ENCODE measurements around the gene ADGRB3. TPM values are rescaled to one million over a fixed set of nuclear protein-coding genes. Genes with fewer than 3 reads are reported as not detected.

Gene ADGRB3
- total RNA-seq, 3 donors from 2014 or later = 1.1 to 2.3 (median 1.2) TPM

- Histone ChIP-seq H3K27me3 (no peaks in the 10 kb centered on the region), H3K4me1 (no peaks in the 10 kb centered on the region), H3K27ac (no peak overlapping the region), H3K36me3 (no peaks in the 10 kb centered on the region), H3K4me3 (no peak overlapping the region), H3K9me3 (no peaks in the 10 kb centered on the region)
- intact Hi-C loops (cut with DNase I; ENCODE audit: low total_unique reads) = no loop called here
- TF ChIP-seq POLR2A (IDR thresholded peaks at IDR 0.05) (no peak), CTCF (IDR thresholded peaks at IDR 0.05) (no peak), POLR2AphosphoS5 (IDR thresholded peaks at IDR 0.05) (no peak)
- DNase-seq (ENCODE audit: low spot score in 2 of 2) = no peak
These were observed 17.0 kb downstream of the ADGRB3 start for GRCh38 chr6:68652117-68652536.

DNA sequence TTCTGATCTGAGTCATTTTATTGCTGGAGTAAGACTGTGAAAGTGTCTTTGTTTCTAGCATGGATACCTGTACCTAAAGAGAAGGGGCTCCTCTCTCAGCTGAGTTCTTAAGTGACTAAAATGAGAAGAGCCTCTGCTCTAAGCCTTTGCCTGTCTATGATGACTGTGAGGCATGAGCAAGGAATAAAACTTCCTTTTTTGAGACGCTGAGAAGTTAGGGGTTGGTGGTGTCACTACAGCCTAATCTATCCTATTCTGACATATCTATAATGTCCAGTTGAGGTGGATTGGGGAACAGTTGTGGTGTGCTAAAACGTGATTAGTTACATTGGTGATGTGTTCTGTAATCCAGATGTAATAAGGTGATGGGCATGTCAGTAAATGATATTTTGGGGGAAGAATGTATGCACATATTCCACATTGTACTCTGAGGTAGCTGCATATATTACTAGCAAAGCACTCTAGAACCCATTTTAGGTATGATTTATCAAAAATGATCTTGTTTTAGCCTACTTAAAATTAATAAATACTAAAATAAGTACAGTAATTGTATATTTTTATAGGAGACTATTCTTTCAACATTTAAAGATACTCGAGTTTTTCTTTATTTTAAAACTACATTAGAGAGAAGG lies 18.1 kb downstream of the ADGRB3 start:
- Histone ChIP-seq H3K27ac (no peak overlapping the region), H3K27me3 (no peaks in the 10 kb centered on the region), H3K4me3 (no peak overlapping the region), H3K9me3 (no peaks in the 10 kb centered on the region), H3K4me1 (no peaks in the 10 kb centered on the region), H3K36me3 (no peaks in the 10 kb centered on the region)
- TF ChIP-seq POLR2A (IDR thresholded peaks at IDR 0.05) (no peak), POLR2AphosphoS5 (IDR thresholded peaks at IDR 0.05) (no peak), CTCF (IDR thresholded peaks at IDR 0.05) (no peak)
- no peak for DNase-seq (ENCODE audit: low spot score in 2 of 2)
- intact Hi-C loops (cut with DNase I; ENCODE audit: low total_unique reads) = no loop called here

DNA sequence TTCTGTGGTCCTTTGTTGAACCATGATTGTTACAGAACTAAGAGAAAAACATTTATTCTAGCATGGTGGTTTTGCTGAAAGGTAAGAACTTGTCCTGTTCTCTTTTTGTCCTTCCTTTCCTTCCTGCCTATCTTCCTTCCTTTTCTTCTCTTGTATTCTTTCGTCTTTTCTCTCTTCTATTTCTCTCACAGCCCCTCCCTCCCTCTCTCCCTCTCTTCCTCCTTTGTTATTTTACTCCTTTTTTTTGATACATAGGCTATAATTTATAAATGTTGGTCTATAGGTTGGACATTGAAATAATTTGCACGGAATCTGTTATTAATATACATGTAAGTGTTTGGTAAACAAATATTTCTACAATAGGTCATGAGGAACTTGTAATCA lies 18.6 kb downstream of the ADGRB3 start:
- Histone ChIP-seq H3K9me3 (no peaks in the 10 kb centered on the region), H3K27ac (no peak overlapping the region), H3K4me1 (no peaks in the 10 kb centered on the region), H3K4me3 (no peak overlapping the region), H3K36me3 (no peaks in the 10 kb centered on the region), H3K27me3 (no peaks in the 10 kb centered on the region)
- intact Hi-C loops (cut with DNase I; ENCODE audit: low total_unique reads) = no loop called here
- TF ChIP-seq POLR2AphosphoS5 (IDR thresholded peaks at IDR 0.05) = no peak
- TF ChIP-seq CTCF (IDR thresholded peaks at IDR 0.05) = no peak
- no peak for TF ChIP-seq POLR2A (IDR thresholded peaks at IDR 0.05)
- DNase-seq (ENCODE audit: low spot score in 2 of 2) = no peak

- intact Hi-C loops (cut with DNase I; ENCODE audit: low total_unique reads) = no loop called here
- H3K4me1 ChIP-seq = no peaks in the 10 kb centered on the region
- H3K27ac ChIP-seq = no peak overlapping the region
- H3K27me3 ChIP-seq = no peaks in the 10 kb centered on the region
- no peak for DNase-seq (ENCODE audit: low spot score in 2 of 2)
- no peak overlapping the region for H3K4me3 ChIP-seq
- H3K9me3 ChIP-seq = no peaks in the 10 kb centered on the region
- no peaks in the 10 kb centered on the region for H3K36me3 ChIP-seq
- no peak for TF ChIP-seq POLR2AphosphoS5 (IDR thresholded peaks at IDR 0.05)
- TF ChIP-seq POLR2A (IDR thresholded peaks at IDR 0.05) = no peak
- no peak for TF ChIP-seq CTCF (IDR thresholded peaks at IDR 0.05)
These were observed 19.1 kb downstream of the ADGRB3 start for GRCh38 chr6:68654134-68654533.

DNA sequence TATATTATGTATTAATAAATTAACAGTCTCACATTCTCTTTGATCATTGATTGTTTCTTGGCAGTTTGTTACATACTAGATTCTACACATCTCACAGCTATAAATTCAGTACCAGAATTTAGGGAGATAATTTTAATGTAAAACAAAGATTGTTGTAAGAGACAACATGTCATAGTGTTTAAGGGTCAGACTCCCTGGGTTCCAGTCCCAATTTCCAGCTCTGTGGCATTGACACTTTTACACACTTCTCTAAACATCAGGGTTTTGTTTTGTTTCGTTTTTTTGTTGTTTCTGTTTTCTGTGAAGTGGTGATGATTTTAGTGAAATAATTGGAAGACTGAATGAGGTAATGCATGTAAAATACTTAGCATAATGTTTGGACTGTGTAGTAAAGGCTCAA lies 19.9 kb downstream of the ADGRB3 start:
- TF ChIP-seq POLR2AphosphoS5 (IDR thresholded peaks at IDR 0.05) (no peak), CTCF (IDR thresholded peaks at IDR 0.05) (no peak), POLR2A (IDR thresholded peaks at IDR 0.05) (no peak)
- intact Hi-C loops (cut with DNase I; ENCODE audit: low total_unique reads) = no loop called here
- Histone ChIP-seq H3K4me1 (no peaks in the 10 kb centered on the region), H3K36me3 (no peaks in the 10 kb centered on the region), H3K27ac (no peak overlapping the region), H3K4me3 (no peak overlapping the region), H3K9me3 (no peaks in the 10 kb centered on the region), H3K27me3 (no peaks in the 10 kb centered on the region)
- no peak for DNase-seq (ENCODE audit: low spot score in 2 of 2)

Data from breast epithelium (tissue), 4 donors.